ENCODE results near the gene PACS2.

The PACS2 gene

GRCh38 chr14:105430042-105430441, 115.5 kb downstream of the PACS2 start:
- no peak for DNase-seq

- no peak for DNase-seq
Measured at GRCh38 chr14:105430565-105430964, 116.0 kb downstream of the PACS2 start.

- no peak for DNase-seq
Measured at GRCh38 chr14:105431256-105431655, 116.7 kb downstream of the PACS2 start.

GRCh38 chr14:105432657-105433056, 118.1 kb downstream of the PACS2 start:
- no peak for DNase-seq

GRCh38 chr14:105433161-105433605, 118.6 kb downstream of the PACS2 start:
- no peak for DNase-seq

- DNase-seq, result no peak
Measured at GRCh38 chr14:105436402-105436801, 121.9 kb downstream of the PACS2 start.

GRCh38 chr14:105436891-105437722, 122.6 kb downstream of the PACS2 start:
- no peak for DNase-seq

- DNase-seq, result no peak
Measured at GRCh38 chr14:105437723-105438500, 123.4 kb downstream of the PACS2 start.

- no peak for DNase-seq
Measured at GRCh38 chr14:105439179-105439578, 124.6 kb downstream of the PACS2 start.

- DNase-seq, result no peak
Measured at GRCh38 chr14:105439710-105440553, 125.4 kb downstream of the PACS2 start.

GRCh38 chr14:105440554-105440900, 126.0 kb downstream of the PACS2 start:
- DNase-seq, result no peak

GRCh38 chr14:105440992-105441391, 126.4 kb downstream of the PACS2 start:
- no peak for DNase-seq

- no peak for DNase-seq
Measured at GRCh38 chr14:105442125-105442524, 127.6 kb downstream of the PACS2 start.

GRCh38 chr14:105442834-105443233, 128.3 kb downstream of the PACS2 start:
- DNase-seq, result no peak

GRCh38 chr14:105444859-105445258, 130.3 kb downstream of the PACS2 start:
- no peak for DNase-seq

GRCh38 chr14:105445290-105445689, 130.7 kb downstream of the PACS2 start:
- no peak for DNase-seq

GRCh38 chr14:105445901-105446845, 131.6 kb downstream of the PACS2 start:
- DNase-seq, result no peak

GRCh38 chr14:105446971-105447370, 132.4 kb downstream of the PACS2 start:
- no peak for DNase-seq
